NCI-H748 (cell line): ENCODE data around the gene PNRC2.

Source experiments
- DNase-seq: peaks from one replicate; lab custom pipeline; 2025; ENCODE audit not compliant: unreplicated experiment; lab: John Stamatoyannopoulos, UW

PNRC2 gene

DNA sequence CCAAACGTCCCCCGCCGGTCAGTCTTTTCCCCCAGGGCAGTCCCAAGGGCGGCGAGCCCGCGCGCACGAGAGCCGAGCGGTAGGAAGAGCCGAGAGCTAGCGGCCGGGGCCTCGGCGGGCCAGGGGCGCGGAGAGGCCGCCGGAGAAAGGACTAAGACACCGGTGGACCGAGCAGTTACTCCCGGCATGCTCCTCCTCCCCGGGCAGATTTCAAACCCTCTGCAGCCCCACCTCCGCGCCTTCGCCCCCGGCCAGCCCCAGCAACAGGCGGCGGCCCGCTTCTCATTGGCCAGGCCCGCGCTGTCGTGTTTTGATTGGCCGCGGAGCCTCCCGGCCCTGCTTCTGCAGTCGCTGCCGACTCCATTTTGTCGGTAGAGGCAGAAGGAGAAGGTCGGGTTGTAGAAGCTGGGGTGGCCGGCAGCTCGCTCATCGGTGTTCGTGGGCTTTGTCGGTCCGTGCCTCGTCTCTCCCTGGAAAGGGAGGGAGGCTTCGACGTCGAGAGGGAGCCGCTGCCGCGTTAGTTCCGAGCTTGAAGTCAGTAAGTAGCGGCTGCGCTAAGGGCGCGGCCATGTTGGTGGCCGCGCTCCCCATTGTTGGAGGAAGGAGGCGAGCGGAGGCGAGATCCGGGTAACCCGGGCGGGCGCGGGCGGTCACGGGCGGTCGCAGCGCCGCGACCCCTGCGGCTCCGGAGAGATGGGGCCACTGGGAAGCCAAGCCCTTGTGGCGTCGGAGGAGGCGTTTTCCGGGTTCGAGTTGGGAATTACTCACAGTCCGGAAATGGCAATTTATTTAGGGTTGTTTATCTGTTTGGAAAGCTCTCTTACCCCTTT lies at the start of gene PNRC2:
PNRC2 (plus strand) TSS at position 368 of the 830 bp plus-strand sequence. CDS start 1,630 bp downstream, outside the sequence.
- DNase-seq: peak; percentile 95

DNA sequence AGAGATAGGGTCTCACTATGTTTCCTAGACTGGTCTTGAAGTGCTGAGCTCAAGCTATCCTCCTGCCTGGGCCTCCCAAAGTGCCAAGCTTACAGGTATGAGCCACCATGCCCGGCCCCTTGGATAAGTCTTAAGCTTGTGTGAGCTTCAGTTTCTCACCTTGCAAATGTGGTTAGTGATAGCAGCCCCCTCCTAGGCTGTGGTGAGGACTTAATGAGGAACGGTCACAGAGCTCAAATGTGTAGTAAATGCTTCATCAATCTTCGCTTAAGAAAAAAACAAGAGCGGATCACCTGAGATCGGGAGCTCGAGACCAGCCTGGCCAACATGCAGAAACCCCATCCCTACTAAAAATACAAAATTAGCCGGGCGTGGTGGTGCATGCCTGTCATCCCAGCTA lies 49.5 kb upstream of the PNRC2 start:
- DNase-seq: no peak

- no peak for DNase-seq
Measured at GRCh38 chr1:23910553-23911246, 48.9 kb upstream of the PNRC2 start.

DNA sequence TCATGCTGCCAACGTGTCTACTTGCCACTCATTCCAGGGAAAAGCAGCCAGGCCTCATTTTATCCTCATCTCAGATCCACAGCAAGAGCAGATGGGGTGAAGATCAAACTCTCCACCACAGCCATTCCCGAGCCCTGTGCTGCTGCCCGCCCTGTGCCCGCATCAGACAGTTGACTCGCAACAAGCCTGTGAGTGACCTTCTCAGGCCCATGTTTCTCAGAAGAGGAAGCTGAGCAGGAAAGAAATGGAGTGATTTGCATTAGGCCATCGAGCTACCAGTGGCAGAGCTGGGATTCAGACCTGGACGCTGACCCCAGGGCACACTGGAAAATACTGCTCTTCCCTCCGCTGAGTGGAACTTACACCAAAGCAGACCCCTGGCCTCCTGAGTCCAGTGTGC lies 47.7 kb upstream of the PNRC2 start:
- DNase-seq: no peak

DNA sequence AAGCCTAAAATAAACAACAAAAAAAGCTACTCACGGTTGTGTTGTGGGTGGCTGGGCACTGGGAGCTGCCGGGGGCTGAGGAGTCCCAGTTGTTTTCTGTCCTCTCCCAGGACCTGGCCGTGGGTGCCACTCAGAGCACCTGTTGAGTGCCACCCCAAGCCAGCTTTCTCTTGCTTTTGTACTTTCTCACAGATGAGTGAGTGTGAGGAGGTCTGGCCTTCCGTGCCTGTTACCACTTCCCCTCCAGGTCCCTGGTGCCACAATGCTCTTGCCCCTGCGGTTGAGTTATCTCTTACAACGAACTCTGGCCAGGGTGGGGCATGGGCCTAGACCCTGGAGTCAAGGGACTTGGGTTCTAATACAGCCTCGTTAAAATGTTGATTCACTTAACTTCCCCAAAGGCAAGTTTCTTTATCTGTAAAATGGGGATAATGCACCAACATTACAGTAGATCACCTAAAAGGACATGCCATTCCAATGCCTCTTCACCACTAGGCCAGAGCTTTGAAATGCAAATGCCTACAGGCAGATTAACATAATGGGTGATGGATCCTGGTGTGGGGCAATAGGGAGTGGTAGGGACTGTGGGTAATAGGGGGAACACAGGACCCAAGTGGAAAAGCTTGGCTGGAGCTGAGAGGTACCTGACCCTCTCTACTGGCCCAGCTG lies 46.3 kb upstream of the PNRC2 start, which contains the start of gene CNR2:
CNR2 (minus strand) TSS at position 151 of the 669 bp plus-strand sequence. CDS start 37,745 bp downstream, outside the sequence.
- no peak for DNase-seq

DNA sequence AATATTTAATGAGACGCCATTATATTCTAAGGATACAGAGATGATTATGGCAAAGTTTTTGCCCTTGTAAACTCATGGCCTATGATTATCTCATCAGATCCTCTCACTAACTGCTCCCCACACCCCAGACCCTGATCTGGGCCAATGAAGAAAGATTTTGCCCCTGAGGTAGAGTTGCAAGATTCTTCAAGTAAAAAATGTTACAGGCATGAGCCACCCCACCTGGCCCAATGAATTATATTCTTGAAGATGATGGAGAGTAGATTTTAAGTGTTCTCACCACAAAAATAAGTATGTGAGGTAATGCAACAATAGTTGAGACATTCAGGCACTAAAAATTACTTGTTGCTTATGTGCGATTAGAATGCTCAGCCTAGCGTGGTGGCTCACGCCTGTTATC lies 44.7 kb upstream of the PNRC2 start:
- no peak for DNase-seq

DNA sequence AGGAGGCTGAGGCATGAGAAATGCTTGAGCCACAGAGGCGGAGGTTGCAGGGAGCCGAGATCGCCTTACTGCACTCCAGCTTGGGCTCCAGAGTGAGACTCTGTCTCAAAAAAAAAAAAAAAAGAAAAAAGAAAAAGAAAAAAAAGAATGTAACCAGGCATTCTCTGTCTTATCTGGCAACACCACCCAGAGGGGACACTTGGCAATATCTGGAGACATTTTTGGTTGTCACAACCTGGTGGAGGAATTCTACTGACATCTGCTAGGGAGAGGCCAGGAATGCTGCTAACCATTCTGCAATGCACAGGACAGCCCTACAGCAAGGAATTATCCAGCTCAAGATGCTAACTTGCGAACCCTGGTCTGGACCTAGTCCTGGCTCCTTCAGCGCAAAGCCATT lies 44.2 kb upstream of the PNRC2 start:
- no peak for DNase-seq

DNA sequence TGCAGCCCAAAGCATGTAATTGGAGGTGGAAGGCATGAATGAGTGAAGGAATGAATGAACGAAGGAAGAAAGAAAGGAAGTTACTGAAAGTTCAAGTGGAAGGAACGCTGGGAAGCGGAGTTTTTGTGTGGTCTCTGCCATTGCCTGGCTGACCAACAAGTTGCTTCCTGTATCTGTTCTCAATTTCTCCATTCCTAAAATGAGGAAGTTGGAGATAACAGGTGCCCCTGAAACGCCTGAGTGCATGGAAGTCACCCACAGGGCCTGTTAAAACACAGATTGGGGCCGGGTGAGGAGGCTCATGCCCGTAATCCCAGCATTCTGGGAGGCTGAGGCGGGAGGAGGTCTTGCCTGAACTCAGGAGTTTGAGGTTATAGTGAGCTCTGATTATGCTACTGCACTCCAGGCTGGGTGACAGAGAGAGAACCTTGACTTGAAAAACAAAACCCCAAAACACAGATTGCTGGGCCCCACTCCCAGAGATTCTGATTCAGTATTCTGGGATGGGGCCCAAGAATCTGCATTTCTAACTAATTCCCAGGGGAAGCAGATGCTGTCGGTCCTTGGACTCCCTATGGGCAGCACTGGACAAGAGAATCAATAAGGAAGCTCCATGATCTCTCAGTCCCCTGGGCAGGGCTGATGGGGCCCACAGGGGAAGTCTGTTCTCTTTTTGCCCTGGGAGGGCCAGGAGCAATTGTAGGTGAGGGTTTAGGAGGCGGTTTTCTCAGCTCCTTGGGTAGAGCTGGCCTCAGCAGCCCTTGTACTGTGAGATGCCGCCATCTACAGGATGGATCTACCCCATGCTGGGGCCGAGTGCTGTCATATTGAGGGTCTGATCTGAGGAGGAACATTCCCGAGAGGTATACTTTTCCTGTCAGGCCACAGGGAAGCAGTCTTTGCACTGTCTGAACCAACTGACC lies 43.2 kb upstream of the PNRC2 start:
- peak; percentile 60 for DNase-seq

DNA sequence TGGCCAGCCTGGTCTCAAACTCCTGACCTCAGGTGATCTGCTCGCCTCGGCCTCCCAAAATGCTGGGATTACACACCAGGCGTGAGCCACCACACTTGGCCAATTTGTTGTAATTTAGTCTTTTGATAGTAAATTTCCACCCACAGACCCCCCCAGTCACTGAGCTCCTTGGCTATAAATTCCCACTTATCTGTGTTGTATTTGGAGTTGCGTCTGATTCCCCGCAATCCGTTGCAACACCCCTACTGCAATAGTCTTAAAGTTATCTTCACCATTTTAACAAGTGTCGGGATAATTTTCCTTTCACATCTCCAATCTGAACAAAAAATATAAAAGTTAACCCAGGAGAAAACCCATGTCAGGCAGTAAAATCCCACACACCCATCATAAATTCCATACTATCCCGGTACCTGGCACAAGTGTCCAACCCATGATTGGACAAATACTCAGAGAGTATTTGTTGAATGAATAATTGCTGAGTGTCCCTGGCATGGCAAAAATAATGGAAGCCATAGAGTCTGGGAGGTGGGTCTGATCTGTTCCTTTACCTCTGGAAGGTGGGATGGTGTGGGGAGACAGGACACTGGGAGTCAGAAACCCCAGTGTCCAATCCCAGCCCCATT lies 37.2 kb upstream of the PNRC2 start:
- DNase-seq: no peak

- no peak for DNase-seq
Measured at GRCh38 chr1:23923592-23924499, 35.8 kb upstream of the PNRC2 start.

GRCh38 chr1:23924601-23925000 lies 35.0 kb upstream of the PNRC2 start:
- DNase-seq: no peak

DNA sequence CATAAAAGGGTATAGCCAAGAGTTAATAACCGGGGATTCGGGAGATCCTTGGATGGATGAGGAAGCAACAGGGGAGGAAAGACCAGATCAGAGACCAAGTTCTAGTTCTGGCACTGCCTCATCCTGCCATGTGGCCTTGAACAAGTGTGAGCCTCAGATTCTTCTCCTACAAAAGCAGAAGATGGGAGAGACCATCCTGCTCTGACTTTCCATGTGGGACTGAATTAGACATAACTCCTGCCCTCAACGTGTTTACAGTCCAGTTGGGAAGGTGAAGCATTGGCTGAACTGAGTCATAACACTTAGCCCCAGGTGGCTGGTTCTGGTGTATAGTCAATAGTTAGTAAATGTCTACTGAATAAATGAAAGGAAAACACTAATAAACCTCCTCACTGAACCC lies 34.3 kb upstream of the PNRC2 start:
- DNase-seq: no peak

GRCh38 chr1:23927097-23927496 lies 32.5 kb upstream of the PNRC2 start:
- no peak for DNase-seq

GRCh38 chr1:23928789-23929188 lies 30.8 kb upstream of the PNRC2 start:
- no peak for DNase-seq

DNA sequence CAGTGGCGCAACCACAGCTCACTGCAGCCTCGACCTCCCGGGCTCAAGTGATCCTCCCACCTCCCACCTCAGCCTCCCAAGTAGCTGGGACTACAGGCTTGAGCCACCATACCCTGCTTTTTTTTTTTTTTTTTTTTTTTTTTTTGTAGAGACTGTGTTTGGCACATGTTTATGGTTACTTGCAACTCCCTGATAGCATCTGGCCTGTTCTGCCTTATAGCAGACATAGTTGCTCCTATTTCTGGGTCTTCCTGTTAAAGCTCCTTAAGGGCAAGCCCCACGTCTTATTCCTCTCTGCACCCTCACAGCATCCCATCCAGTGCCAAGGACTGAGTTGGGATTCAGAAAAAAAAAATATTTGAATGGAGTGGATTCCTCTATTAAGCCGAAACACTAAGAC lies 29.4 kb upstream of the PNRC2 start:
- DNase-seq: no peak

DNA sequence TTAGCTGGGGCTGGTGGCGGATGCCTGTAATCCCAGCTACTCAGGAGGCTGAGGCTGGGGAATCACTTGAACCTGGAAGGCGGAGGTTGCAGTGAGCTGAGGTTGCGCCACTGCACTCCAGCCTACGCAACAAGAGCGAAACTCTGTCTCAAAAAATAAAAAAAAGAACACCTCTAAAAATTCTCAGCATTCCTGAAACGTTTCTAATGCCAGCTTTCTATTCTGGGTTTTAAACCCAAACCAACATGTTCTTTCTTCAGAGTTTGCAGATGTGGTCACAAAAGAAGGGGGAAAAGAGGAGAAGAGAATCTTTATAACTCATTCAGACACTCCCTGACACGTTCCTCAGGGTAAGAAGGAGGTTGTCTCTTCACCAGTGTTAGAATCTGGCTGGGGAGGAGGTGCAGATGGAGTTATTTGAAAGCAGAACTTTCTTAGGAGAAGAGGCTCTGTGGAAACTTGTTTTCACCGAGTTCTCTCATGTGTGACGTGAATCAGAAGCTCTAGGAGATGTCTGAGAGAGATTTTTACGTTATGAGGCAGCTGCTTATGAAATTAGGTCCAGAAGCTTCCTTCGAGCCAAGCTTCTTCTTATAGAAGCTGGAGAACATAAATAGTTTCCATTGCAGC lies 28.7 kb upstream of the PNRC2 start:
- no peak for DNase-seq

- no peak for DNase-seq
Measured at GRCh38 chr1:23931491-23931880, 28.1 kb upstream of the PNRC2 start.

- DNase-seq: no peak
Measured at GRCh38 chr1:23936481-23937176, 23.0 kb upstream of the PNRC2 start.
